GM21423 (cell line): Measurements from ENCODE around the gene OR10AD1.
"Not testable (repeated sequence)": the region's sequence is repeated elsewhere in the genome, so short reads cannot be mapped to it uniquely, and the experiment has no call there.

ENCODE experiments used
- ATAC-seq: cut with Tn5 transposase; IDR thresholded peaks from one replicate; pipeline ENCODE4 v1.9.1; 2021; ENCODE audit warnings: mild to moderate bottlenecking, moderate library complexity; ENCODE audit not compliant: unreplicated experiment

The OR10AD1 gene

DNA sequence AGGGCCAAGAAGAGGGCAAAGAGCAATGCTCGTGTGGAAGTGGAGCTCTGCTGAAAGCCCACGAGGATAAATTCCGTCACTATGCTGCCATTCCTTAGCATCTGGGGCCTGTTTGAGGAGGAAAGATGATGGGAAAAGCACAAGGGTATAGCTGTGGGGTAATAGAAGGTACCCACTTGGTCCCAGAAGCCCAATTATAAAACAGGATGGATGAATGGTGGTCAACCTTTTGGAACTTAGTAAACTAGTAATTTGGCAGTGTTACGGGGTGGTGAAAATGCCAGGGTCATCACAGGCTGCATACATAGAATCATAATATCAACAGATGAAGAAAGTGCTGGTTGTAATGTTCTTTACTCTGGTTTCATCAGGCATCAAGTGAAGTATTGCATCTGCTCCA is at the start of gene OR10AD1:
Gene OR10AD1, minus strand, starts transcription at position 101 of the 400 bp plus-strand sequence. Its CDS starts 0 bp downstream, at position 101.
- ATAC-seq, result no peak

- no peak for ATAC-seq
Observed at GRCh38 chr12:48247181-48247966, 44.3 kb upstream of the OR10AD1 start.

DNA sequence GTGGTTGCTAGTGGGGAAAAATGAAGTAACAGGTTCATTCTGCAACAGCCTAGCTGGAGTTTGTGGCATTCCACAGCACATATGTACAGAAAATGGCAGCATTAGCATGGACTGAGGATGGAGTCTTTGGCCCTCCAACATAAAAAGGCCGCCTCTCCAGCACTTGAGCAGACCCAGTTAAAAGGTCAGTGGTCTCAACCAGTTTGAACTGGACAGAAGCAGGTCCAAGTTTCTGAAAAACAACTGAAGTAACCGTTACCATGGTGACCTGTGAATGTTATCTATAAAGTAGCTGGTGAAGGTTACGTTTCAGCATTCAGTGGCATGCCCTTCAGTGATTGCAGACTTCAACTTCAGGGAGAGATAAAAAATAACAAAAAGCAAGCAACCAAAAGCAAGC is 34.1 kb upstream of the OR10AD1 start:
- ATAC-seq, result no peak

GRCh38 chr12:48235796-48236333 is 32.8 kb upstream of the OR10AD1 start:
- ATAC-seq, result no peak

GRCh38 chr12:48231169-48231958 is 28.3 kb upstream of the OR10AD1 start:
- ATAC-seq, result not testable (repeated sequence)

DNA sequence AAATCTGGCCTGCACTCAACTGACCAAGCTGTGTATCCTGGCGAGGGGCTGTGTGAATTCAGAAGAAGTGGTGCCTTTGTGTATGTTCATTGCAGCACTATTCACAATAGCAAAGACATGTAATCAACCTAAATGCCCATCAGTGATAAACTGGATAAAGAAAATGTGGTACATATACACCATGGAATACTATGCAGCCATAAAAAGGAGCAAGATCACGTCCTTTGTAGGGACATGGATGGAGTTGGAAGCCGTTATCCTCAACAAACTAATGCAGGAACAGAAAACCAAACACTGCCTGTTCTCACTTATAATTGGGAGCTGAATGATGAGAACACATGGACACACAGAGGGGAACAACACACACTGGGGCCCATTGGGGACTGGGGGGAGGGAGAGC is 21.4 kb upstream of the OR10AD1 start:
- not testable (repeated sequence) for ATAC-seq

DNA sequence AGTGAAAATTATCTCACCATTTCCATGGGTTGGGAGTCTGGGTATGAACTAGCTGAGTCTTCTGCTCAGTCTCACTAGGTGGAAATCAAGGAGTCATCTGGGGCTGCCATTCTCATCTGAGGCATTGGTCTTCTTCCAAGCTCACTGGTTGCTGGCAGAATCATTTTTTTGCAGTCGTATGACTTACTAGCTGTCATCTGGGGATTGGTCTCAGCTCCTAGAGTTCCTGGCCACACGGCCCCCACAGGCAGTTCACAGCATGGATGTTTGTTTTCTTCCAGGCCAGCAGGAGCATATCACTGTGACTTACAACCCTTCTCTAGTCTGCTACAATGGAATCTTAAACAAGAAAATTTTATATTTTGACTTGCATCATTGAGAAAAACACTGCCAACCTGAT is 18.6 kb upstream of the OR10AD1 start:
- ATAC-seq, result no peak

DNA sequence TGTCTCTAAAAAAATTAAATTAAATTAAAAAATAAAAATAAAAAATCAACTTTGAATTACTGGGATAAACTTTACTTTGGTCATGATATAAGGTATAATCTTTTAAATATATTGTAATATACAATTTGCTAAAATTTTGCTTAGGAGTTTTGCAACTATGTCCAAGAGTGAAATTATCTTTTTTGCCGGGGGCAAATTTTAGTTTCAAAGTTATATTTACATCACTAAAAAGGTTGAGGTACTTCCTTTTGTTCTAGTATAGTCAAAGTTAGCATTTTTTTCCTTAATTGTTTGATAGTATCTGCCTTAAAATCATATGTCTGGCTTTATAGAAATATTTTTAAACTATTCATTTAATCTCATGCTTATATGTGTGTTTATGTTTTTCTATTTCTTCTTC is 17.6 kb upstream of the OR10AD1 start:
- ATAC-seq, result no peak

DNA sequence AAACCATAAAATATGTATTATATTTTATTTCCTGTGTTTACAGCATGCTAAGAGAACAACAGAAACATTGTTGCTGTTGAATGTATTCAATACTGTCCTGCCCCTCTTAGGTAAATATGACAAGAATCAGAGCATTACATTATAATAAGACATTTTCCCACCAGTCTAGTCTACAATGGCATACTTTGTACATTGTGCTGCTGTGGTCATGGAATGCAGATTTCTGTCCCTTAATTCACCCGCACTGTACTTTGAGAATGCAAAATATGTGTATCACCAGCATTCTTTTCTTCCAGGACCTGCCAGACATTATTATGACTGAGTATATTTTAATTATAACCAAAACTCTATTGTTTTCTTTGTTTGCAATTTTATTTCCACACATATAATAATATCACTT is 16.5 kb upstream of the OR10AD1 start:
- no peak for ATAC-seq

DNA sequence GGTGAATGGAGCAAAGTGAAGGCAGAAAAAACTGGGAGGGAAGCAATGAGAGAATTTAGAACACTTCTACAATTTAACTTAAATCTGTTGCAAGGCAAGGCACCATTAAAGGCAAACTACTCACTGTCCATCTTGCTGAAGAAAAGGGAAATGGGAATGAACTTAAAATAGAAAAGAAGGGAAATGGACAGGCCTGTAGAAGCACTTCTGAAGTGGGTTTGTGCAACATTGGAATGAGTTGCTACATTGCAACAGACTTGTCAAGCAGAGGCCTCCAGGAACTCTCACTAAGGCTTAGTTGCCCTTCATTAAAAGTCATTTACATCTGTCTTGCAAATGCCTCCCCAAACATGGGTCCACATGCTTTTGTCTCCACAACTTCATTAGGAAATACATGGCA is 13.7 kb upstream of the OR10AD1 start:
- no peak for ATAC-seq

DNA sequence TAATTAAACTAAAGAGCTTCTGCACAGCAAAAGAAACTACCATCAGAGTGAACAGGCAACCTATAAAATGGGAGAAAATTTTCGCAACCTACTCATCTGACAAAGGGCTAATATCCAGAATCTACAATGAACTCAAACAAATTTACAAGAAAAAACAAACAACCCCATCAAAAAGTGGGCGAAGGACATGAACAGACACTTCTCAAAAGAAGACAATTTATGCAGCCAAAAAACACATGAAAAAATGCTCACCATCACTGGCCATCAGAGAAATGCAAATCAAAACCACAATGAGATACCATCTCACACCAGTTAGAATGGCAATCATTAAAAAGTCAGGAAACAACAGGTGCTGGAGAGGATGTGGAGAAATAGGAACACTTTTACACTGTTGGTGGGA is 6.4 kb upstream of the OR10AD1 start:
- ATAC-seq, result not testable (repeated sequence)

DNA sequence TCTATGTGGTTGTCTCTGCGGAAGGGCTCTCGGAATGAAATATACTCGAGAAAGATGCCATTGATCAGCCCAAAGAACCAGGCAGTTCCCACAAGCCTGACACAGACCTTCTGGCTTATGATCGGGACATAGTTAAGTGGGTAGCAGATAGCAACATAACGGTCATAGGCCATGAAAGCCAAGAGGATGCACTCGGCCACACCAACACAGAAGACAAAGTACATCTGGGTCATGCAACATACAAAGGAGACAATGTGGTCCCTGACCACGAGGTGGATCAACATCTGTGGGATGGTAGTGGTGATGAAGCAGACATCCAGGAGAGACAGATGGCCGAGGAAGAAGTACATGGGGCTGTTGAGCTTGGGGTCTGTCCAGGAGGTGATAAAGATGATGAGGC is 326 bp downstream of the OR10AD1 start:
- ATAC-seq, result no peak

- no peak for ATAC-seq
Observed at GRCh38 chr12:48201516-48201915, 1.6 kb downstream of the OR10AD1 start.

GRCh38 chr12:48201091-48201490 is 2.0 kb downstream of the OR10AD1 start:
- ATAC-seq, result no peak

GRCh38 chr12:48199774-48200221 is 3.3 kb downstream of the OR10AD1 start:
- no peak for ATAC-seq

GRCh38 chr12:48198985-48199384 is 4.1 kb downstream of the OR10AD1 start:
- no peak for ATAC-seq

DNA sequence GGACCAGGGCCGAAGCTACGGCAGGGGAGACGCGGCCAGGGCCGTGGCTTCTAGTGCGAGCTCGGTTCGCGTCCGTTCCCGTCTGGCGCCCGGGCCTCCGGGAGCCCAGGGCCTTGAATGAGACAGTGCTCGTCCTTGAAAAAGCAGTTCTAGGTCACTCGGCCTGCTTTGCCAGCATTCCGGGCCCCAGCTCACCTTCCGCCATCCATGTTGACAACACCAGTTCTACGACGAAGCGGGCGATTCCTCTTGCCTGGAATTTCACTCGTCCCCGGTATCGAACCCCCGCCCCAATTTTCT is 4.5 kb downstream of the OR10AD1 start:
- ATAC-seq, result peak; percentile 7

GRCh38 chr12:48197971-48198671 is 5.0 kb downstream of the OR10AD1 start:
- peak; percentile 100 for ATAC-seq

GRCh38 chr12:48197549-48197970 is 5.5 kb downstream of the OR10AD1 start:
- peak; percentile 24 for ATAC-seq

GRCh38 chr12:48194799-48195201 is 8.3 kb downstream of the OR10AD1 start:
- ATAC-seq, result no peak

GRCh38 chr12:48193623-48194022 is 9.5 kb downstream of the OR10AD1 start:
- no peak for ATAC-seq
